GM18508 (cell line): Measurements from ENCODE around the gene PCID2.

Experiments
- ATAC-seq: cut with Tn5 transposase; IDR thresholded peaks from one replicate; pipeline ENCODE4 v1.9.1; 2021; ENCODE audit warnings: moderate number of reproducible peaks; ENCODE audit not compliant: insufficient read depth, unreplicated experiment

PCID2 gene

DNA sequence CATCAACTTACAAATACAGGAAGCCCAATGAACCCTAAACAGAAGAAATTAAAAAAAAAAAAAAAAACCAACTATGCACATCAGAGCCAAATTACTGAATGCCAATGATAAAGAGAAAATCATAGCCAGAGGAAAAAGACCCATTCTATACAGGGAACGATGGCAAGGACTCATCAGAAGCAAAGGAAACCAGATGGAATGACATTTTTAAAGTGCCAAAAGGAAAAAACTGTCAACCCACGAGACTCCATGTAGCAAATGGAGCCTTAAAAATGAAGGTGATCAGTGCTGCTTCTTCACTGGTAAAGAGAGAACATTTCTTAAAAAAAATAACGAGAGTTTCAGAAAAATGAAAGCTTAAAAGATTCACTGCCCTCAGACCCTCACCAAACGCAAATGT lies 18.3 kb downstream of the PCID2 start:
- no peak for ATAC-seq

DNA sequence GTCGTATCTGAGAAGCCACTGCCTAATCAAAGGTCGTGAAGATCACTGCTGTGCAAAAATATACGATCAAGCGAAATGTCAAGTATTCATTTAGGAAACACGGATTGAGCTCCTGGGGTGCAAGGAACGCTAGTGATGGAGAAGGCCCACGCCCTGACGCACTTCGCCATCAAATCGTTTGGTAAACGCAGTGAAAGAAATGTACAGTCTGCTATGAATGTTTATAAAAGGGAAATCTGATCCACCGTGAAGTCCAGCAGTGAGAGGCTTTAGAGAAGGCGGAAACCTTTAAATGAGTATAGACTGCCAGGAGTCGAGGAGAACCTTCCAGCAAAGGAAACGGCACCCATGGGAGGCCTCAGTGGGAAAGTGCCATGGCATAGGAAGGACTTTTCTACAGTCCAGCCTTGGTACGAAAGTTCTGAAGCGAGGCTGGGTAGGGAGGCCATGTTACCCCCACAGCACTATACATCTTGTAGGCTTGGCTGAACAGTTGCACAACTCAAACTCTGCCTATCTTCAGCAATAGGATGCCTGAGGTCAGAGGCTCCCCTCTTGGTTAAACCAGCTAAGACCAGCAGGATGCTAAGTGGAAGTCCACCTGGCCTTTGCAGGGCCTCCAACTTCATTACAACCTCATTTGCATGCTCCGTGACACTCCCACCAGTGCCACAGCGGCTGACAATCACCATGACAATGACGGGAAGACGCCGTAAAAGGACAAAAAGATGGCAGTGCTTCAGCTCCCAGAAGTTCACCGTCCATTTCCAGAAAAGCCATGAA lies 20.4 kb downstream of the PCID2 start:
- ATAC-seq = no peak

DNA sequence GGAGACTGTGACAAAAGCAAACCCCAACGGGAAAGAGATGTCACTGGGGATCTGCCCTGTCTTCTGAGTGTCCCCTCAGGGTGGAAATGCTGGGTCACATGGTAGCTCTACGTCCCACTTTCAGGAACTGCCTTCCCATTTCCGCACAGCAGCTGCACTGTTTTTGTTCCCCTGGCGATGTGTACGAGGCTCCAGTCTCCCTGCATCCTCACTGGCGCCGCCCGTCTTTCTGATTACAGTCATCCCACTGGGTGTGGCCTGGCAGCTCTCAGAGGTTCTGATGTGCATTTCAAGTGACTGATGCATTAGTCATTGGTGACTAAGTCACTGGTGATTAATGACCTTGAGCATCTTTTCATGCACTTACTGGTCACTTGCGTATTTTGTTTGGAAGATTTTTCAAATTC lies 21.2 kb downstream of the PCID2 start:
- ATAC-seq = no peak

DNA sequence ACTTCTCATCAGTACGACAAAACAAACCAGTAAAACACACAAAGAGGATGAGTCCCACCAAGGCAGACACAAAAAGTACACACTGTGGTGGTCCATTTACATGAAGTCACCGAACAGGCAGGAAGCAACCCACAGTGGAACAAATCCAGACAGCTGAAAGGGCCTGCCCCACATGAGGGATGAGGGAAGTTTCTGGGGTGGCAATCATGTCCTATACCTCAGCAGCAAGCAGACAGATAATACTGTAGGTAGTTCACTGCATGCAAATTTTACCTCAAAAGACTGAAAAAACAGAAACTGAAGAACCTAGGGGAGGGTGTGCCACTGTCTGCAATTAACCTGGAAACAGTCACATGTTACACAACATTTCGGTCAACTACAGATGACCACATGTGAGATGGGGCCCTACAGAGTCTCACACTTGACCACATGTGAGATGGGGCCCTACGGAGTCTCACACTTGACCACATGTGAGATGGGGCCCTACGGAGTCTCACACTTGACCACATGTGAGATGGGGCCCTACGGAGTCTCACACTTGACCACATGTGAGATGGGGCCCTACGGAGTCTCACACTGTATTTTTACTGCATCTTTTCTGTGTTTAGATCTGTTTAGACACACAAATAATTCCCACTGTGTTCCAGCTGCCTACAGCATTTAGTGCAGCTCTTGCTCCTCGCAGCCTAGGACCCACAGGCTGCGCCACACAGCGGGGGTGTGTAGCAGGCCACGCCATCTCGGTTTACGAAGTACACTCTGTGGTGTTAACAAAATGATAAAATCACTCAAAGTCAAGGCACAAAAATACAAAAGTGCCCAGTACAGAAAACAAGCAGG lies 22.2 kb downstream of the PCID2 start:
- ATAC-seq = peak; percentile 60

DNA sequence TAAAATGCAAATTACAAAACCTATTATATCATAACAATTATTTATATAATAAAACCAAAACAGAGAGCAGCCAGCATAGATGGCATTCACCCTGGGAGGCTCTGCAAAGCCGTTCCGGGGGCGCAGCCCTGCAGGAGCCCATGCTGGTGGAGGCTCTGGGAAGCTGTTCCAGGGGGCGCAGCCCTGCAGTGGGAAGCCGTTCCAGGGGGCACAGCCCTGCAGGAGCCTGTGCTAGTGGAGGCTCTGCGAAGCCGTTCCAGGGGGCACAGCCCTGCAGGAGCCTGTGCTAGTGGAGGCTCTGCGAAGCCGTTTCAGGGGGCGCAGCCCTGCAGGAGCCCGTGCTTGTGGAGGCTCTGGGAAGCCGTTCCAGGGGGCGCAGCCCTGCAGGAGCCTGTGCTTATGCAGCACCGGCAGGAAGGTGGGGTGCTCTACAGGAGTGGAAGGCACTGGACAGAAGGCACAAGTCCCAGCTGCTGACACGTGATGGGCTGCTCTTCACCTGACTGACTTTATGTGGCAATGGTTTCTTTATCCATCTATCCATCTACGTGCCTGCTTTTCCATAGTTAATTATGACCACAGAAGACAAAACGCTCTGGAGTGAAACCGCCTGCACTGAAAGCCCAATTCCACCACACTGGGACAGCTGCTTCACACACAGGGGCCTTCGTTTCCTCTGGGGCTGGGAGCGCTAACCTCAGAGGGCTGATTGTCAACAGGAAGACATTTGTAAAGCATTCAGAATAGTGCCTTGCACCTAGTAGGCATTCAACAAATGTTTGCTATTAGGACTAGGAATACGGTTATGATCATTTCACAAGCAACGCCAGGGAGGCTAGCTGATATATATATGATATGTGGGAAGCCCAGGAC lies 23.7 kb downstream of the PCID2 start:
- no peak for ATAC-seq

DNA sequence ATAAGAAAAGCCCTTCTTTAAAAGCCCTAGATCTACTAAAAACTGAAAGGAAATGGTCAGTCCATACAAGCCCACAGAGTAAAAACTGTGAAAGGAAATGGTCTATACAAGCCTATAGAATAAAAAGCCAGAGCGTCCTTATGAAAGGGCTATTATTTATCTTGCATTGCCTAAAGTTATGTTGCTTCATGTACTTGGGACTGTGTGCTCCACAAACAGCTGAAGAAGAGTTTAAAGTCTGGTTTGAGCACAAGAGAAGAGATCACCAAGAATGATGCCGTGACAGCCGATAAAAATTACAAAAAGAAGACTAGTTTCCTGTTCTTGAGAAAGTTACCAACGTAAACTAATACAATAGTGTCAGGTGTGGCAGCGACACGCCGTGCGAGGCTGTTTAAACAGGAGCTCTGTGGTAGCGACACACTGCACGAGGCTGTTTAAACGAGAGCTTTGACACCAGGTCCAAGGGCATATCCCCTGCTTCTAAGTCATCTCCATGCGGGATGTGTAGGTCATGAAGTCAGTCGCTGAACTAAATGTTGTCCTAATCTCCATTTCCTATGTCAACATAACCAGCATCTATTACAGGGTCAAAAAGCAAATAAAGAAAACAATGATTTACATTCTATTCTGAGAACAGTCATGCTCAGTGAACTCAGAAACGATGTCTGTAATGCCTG lies 24.9 kb downstream of the PCID2 start:
- no peak for ATAC-seq

DNA sequence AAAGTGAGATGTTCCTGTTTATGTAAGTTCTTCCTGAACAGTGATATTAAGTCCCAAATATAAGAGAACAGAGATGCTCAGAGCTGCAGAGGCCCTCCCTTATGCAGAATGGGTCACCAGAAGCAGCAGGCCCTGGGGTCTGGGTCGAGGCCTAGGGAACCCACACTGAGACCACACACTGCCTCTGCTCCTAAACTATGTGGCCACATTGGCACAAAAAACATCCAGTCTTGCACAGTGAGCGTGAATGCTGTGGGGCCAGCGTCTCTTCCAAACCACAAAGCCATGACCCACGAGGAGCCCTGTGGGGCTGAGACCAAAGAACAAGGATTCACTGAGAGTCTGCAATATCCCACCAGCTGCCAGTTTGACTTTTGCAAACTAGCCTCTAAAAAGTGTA lies 26.4 kb downstream of the PCID2 start:
- no peak for ATAC-seq

DNA sequence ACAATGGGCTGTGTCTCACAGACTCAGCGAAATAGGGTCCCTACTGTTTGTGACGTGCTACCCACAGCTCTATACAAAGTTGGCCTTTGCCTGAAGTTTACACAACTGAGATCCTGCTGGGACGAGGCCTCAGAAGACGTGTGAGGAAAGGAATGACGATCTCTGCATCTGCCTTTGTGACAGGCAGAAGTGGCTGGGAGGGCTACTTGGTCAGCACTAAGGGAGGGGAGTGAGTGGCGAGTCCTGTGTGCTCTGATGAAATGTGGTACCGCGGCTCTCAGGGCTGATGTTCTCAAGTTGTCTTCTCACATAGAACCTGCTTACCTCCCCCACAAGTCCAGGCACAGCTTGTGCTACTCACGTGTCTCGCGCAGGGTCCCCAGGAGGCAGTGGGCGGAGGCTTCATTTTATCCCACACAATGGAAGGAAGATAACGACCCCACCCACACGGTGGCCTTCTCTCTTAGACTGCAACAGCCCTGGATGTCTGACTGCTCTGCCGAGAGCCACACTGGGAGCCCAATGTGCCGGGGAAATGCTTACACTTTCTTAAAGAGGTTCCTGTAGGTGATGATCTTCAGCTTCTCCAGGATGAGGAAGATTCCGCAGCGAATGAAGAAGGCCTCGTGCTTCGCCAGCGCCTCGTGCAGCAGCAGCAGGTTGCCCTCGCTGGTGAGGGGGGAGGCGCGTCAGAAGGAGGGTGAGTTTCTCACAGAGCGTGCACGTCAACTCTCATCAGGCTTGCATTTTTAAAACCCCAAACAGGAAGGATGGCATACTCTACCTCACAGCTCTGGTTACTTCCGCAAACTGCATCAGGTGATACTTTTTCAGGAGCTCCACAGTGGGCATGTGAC lies 28.9 kb downstream of the PCID2 start:
- no peak for ATAC-seq

DNA sequence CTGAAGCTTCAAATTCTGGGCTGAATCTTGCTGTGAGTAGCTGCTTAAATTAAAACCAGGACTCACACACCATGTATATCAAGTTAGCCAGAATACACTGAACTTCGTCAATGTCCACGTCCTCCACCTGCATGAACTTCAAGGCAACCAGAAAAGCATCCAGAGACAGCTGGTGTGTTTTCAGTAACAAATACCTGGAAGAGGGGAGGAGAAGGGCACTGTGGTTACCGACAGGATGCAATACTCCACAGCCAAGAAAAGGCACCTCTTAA lies 29.6 kb downstream of the PCID2 start:
- no peak for ATAC-seq

DNA sequence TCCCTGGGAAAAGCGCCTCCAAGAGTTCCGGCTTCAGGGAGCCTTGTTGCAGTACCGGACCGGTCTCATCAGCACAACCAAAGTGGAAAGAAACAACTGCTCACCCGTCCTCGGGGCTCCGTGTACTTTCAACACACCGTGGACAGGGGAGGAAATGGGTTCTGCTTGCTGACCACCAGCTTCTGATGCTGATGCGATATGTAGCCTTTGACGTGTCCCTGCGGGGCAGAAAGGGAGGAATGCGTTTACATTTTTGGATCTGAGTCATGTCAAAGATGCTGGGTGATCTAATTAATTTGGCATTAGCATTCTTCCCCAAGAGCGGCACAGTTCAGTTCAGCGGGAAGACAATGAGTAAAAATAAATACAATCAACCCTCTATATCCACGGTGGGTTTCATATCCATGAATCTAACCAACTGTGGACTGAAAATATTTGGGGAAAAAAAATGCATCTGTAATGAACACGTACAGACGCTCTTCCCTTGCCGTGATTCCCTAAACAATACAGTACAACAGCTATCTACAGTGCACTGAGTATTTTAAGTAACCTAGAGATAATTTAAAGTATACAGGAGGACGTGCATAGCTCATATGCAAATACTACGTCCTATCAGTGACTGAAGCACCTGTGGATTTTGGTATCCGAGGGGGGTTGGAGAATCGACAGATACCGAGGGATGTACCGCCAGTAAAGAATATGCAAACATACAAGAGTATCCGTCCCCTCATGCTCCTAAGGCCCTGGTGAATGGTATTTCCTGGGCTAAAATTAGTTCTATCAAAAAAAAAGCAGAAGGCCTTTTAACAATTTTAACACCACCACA lies 30.2 kb downstream of the PCID2 start:
- ATAC-seq = no peak

DNA sequence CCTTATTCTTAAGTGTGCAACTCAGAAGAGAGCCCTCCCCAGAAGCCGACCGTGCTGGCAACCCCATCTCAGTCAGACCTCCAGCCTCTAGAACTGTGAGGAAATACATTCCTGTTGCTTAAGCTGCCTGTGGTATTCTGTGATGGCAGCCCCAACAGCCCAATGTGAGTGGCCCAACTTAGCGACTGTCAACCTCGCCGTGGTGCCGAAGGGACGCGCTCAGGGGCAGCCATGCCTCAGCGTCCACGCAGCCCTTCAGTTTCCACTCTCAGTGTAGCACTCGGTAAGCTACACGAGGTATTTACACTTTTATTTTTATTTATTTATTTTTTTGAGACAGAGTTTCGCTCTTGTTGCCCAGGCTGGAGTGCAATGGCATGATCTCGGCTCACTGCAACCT lies 31.6 kb downstream of the PCID2 start:
- ATAC-seq = no peak

DNA sequence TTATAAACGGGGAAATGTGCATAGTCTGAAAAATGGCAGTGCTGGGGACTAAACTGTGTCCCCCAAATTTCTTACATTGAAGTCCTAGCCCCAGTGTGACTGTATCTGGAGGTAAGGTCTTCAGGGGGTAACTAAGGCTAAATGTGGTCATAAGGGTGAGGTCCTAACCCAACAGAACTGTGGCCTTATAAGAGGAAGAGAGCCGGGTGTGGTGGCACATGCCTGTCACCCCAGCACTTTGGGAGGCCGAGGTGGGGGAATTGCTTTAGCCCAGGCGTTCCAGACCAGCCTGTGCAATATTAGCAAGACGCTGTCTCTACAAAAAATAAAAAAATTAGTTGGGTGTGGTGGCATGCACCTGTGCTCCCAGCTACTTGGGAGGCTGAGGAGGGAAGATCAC lies 32.2 kb downstream of the PCID2 start:
- no peak for ATAC-seq

DNA sequence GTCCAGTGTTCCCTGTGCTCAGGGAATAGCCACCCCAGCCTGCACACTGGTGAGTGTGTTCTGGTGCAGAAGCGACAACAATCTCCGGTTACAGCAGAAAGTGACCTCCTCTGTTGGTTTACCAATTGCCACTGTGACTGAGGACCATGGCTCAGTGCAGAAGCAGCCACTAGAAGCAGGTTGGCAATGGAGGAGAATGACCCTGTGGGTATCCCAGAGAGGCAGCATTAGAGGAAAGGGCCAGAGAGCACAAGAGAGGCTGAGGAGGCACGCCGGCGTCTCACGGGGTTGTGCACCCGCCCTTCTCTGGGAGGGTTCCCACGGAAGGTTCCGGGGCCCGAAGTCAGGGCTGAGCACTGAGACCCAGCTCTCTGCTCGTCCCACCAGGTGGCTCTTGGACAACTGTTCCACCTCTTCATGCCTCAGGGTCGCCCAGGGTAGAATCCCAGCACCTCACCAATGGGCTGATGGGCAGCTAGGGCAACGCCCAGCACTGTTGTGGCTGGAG lies 36.0 kb downstream of the PCID2 start:
- no peak for ATAC-seq

DNA sequence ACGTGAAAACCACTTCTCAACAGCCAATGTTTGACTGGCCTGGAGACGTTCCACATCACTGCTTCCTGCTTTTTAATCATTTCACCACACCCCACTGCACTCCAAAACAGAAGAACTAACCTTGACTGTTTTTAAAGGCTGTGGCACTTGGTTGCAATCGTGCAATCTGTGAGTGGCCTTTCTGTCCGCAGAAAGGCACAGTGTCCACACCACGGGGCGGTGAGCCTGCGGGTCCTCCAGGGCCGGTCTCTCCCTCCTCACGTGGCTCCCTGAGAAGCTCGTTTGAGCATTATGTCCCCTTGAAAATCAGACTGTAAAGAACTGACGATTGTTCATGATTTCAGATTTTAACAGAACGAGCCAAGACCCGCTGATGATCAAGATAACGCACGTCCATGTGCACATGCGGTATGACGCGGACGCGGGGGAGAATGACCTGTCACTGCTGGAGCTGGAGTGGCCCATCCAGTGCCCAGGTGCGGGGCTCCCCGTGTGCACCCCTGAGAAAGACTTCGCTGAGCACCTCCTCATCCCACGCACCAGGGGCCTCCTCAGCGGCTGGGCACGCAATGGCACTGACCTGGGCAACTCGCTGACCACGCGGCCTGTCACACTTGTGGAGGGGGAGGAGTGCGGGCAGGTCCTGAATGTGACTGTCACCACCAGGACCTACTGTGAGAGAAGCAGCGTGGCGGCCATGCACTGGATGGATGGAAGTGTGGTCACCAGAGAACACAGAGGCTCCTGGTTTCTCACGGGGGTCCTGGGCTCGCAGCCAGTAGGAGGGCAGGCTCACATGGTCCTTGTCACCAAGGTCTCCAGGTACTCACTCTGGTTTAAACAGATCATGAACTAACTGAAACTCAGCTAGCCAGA lies 37.0 kb downstream of the PCID2 start:
- no peak for ATAC-seq

DNA sequence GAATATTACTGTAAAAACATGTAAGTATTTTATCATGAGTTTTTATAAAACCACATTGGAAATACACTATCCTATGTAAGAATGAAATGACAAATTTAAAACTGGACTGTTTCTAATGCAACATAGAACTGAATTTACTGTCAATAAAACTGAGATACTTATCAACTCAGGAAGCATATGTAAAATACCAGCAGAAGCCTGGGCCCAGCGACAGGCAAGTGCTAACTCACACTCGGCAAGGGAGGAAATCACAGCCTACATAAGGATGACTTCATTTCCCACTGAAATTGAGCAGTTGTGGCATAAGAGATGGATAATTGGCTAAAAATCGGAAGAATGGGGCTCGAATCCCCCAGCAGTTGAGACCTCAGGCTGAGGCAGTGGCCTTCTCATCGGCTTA lies 38.0 kb downstream of the PCID2 start:
- no peak for ATAC-seq

DNA sequence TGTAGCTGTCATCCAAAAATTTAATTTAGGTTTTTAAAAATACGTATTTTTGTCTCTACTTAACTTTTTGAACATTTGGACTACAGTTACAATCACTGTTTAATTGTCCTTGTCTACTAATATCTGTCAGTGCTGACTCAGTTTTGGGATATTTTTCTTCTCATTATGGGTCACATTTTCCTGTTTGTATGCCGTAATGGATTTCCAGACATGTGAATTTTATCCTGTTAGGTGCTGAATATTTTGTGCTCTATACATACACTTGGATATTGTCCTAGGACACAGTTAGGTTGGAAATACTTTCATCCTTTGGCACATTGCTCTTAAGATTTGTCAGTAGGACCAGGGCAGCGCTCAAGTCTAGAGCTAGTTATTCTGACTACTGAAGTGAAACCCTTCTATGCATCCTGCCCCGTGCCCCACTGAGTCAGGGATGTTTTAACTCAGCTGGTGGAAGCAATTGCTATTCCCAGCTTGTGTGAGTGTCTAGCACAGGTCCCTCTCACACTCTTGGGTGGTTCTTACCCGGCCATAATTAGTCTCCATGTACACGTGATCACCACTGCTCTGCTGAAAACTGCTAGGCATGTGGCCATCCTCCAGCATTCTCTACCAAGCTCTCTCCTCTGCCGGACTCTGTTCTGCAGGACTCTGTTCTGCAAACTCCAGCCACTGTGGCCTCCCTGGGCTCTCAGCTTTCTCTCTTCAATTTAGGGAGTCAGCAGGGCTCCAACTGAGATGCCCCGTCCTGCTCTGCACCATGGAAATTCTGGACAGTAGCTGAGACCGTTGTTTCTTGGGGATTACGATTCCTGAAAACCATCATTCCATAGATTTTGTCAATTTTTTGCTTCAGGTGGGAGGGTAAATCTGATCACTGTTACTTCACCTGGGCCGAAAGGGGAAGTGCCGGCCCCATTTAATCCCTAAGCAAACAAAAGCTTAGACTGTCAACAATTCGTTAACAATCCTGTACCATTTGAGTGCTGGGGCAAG lies 38.9 kb downstream of the PCID2 start:
- no peak for ATAC-seq
